Vagina (tissue), 2 donors: Measurements from ENCODE around the gene TRPM1. TPM values are rescaled to one million over a fixed set of nuclear protein-coding genes. Genes with fewer than 3 reads are reported as not detected.

ENCODE experiments used
- DNase-seq, 2 donors: peaks; one replicate each; pipeline ENCODE4 v3.0.0-alpha.2; 2017; ENCODE audit errors: extremely low spot score in 2 of 2
- H3K27ac ChIP-seq: fragments of 200-600 bp; sonication (generic); one replicate; pipeline ENCODE4 v1.5.1; 2019
- H3K27me3 ChIP-seq: fragments of 200-600 bp; sonication (generic); one replicate; pipeline ENCODE4 v1.5.1; 2019
- H3K36me3 ChIP-seq, 2 donors: fragments of 200-600 bp; sonication (generic); one replicate each; pipeline ENCODE4 v1.5.1; 2017 to 2019
- H3K4me1 ChIP-seq: fragments of 200-600 bp; sonication (generic); one replicate; pipeline ENCODE4 v1.5.1; 2019
- H3K4me3 ChIP-seq, 2 donors: fragments of 200-600 bp; sonication (generic); 1 replicate in 1 of 2; 2 replicates in 1 of 2; pipeline ENCODE4 v1.5.1; 2016 to 2019
- H3K9me3 ChIP-seq: fragments of 200-600 bp; sonication (generic); one replicate; pipeline ENCODE4 v1.5.1; 2019
- POLR2A ChIP-seq, 2 donors: fragments of 450-650 bp; IDR thresholded peaks; one replicate each; pipeline ENCODE4 v1.6.1; 2017; ENCODE audit warnings: antibody characterized with exemption in 2 of 2, mild to moderate bottlenecking in 2 of 2, moderate library complexity in 2 of 2
- POLR2AphosphoS5 ChIP-seq, 2 donors: sonication (generic); formaldehyde crosslinking; IDR thresholded peaks; one replicate each; pipeline ENCODE4 v1.9.0; 2017; ENCODE audit warnings: antibody characterized with exemption in 2 of 2, mild to moderate bottlenecking in 2 of 2, low read depth in 1 of 2; ENCODE audit not compliant: insufficient read depth in 1 of 2
- intact Hi-C: fragments of 100-400 bp; cut with DNase I; formaldehyde crosslinking; loops from one replicate; pipeline ENCODE4 v1.15.1; 2023
- microRNA counts, 2 donors: library from miRNA; unstranded; fragments of <30 nt; microRNA quantifications; one replicate each; lab custom pipeline; 2016 to 2017
- microRNA-seq: library from miRNA; unstranded; fragments of <30 nt; microRNA quantifications from one replicate; pipeline ENCODE4, GENCODE V29; 2017; ENCODE audit warnings: borderline number of aligned reads, borderline replicate concordance
- small RNA-seq: library from RNA; depleted of rRNA; stranded (forward); fragments of <200 nt; gene quantifications from one replicate; pipeline ENCODE3, GENCODE V24; 2016
- total RNA-seq: library from RNA; depleted of rRNA; stranded (reverse); fragments of >200 nt; gene quantifications from one replicate; pipeline ENCODE4 v1.2.3, GENCODE V29; 2016
- TF ChIP-seq, protein P1 (sequence below), 3 experiments: fragments of 450-650 bp in 2 of 3; fragments of 200-600 bp in 1 of 3; sonication (generic) in 1 of 3; IDR thresholded peaks; one replicate each; pipeline ENCODE4 v1.5.1; 2017 to 2019; ENCODE audit warnings: antibody characterized with exemption in 3 of 3, mild to moderate bottlenecking in 2 of 3, moderate library complexity in 2 of 3

The TRPM1 gene
- total RNA-seq, 1 donor from 2014 or later, result not detected

DNA sequence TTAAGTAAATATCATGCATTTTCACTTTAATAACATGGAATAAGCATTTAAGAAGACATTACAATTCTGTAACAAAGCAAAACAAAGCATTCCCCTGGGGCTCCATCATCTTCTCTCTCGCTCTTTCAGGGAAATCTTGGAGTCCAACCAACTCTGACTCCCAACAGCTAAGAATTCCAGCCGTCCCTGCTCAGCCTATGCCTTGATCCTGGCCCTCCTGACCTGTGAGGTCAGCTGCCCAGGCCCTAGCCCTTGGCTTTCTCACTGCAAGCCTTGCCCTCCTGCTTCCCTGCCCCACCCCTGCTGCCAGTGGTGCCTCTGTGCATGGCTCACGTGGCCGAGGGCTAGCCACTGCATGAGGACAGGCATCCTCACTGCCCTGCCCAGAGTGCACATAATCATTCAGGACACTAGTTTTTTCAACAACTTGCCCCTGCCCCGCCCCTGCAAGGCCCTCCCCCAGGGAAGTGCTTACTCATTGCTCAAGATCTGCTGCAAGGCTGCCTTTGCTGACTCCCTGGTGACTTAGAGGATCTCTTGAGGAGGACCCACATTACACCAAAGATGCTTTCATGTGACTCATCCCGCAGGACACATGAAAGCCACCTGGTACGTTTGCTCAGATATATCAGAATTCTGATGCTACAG lies 147.7 kb downstream of the TRPM1 start:
- H3K4me1 ChIP-seq, result peaks cover 5% of the 10 kb centered on the region
- TF ChIP-seq, protein P1, sequence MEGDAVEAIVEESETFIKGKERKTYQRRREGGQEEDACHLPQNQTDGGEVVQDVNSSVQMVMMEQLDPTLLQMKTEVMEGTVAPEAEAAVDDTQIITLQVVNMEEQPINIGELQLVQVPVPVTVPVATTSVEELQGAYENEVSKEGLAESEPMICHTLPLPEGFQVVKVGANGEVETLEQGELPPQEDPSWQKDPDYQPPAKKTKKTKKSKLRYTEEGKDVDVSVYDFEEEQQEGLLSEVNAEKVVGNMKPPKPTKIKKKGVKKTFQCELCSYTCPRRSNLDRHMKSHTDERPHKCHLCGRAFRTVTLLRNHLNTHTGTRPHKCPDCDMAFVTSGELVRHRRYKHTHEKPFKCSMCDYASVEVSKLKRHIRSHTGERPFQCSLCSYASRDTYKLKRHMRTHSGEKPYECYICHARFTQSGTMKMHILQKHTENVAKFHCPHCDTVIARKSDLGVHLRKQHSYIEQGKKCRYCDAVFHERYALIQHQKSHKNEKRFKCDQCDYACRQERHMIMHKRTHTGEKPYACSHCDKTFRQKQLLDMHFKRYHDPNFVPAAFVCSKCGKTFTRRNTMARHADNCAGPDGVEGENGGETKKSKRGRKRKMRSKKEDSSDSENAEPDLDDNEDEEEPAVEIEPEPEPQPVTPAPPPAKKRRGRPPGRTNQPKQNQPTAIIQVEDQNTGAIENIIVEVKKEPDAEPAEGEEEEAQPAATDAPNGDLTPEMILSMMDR (IDR thresholded peaks at IDR 0.05), result no peak
- no peak for TF ChIP-seq POLR2AphosphoS5 (IDR thresholded peaks at IDR 0.05; ENCODE audit: insufficient read depth in 1 of 2, low read depth in 1 of 2)
- TF ChIP-seq POLR2A (IDR thresholded peaks at IDR 0.05), result no peak
- H3K27me3 ChIP-seq, result no peaks in the 10 kb centered on the region
- peaks cover 0 to 90% of the 10 kb centered on the region in 2 donors for H3K36me3 ChIP-seq
- no peak overlapping the region for H3K27ac ChIP-seq
- no peak overlapping the region for H3K4me3 ChIP-seq
- intact Hi-C loops, result no loop called here
- no peaks in the 10 kb centered on the region for H3K9me3 ChIP-seq
- DNase-seq, result no peak

DNA sequence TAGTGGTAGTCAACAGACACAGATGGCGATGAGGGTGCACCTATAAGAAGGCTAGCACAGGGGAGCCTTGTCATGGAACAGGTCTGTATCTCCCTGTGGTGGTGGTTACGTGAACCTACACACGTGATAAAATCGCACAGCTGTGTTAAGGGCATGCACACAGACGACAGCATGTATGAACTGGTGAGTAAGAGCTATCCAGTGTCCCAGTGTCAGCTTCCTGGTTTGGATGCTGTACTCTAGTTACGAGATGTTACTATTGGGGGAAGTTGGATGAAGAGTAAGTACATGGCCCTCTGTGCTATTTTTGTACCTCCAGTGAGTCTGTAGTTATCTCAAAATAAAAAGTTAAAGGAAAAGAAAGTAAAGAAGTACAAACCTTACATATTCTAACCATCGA lies 148.3 kb downstream of the TRPM1 start:
- intact Hi-C loops, result no loop called here
- H3K9me3 ChIP-seq, result no peaks in the 10 kb centered on the region
- H3K27me3 ChIP-seq, result no peaks in the 10 kb centered on the region
- H3K36me3 ChIP-seq, result peaks cover 0 to 88% of the 10 kb centered on the region in 2 donors
- H3K4me3 ChIP-seq, result no peak overlapping the region
- H3K4me1 ChIP-seq, result peaks cover 5% of the 10 kb centered on the region
- H3K27ac ChIP-seq, result no peak overlapping the region
- TF ChIP-seq, protein P1 (IDR thresholded peaks at IDR 0.05), result no peak
- no peak for TF ChIP-seq POLR2A (IDR thresholded peaks at IDR 0.05)
- TF ChIP-seq POLR2AphosphoS5 (IDR thresholded peaks at IDR 0.05; ENCODE audit: insufficient read depth in 1 of 2, low read depth in 1 of 2), result no peak
- no peak for DNase-seq

MicroRNAs within 50 kb of the gene (microRNA counts, 767-probe panel; counts per million panel counts)
- 238 to 261 counts per million in 2 donors for microRNA hsa-miR-211-5p (lab: Ali Mortazavi, UCI)

Small RNAs within 50 kb of the gene (microRNA-seq; reads per million reads assigned to microRNA genes)
- gene MIR211, result 9.1 reads per million, percentile 20 among the genes with 10 or more reads in this experiment

Small RNAs within 50 kb of the gene (small RNA-seq; reads per million reads assigned to genes)
- gene MIR211 (0.60 reads per million), gene RNU6-466P (not detected)

Other genes with a start within 250 kb of the TRPM1 start
- 16.9 TPM for gene FAN1, start 197.8 kb downstream of the TRPM1 start, total RNA-seq
- gene MTMR10, start 110.1 kb downstream of the TRPM1 start, total RNA-seq, result 29.2 TPM
- 30.9 TPM for gene KLF13, start 225.1 kb upstream of the TRPM1 start, total RNA-seq